ENCODE results near the gene NEU3.
"Not testable (repeated sequence)": the region's sequence is repeated elsewhere in the genome, so short reads cannot be mapped to it uniquely, and the experiment has no call there.

The NEU3 gene

GRCh38 chr11:75035911-75036565, 47.3 kb downstream of the NEU3 start:
- Histone ChIP-seq H3K36me3 (ENCODE audit: control insufficient read depth, insufficient read depth, low read length) (no peaks in the 10 kb centered on the region), H3K9me3 (ENCODE audit: control insufficient read depth, low read length) (no peaks in the 10 kb centered on the region), H3K4me3 (ENCODE audit: insufficient read depth, low read depth, low read length, poor library complexity, severe bottlenecking) (no peak overlapping the region), H3K4me1 (ENCODE audit: control insufficient read depth, insufficient read depth, low read length, poor library complexity, severe bottlenecking) (no peaks in the 10 kb centered on the region), H3K27ac (ENCODE audit: insufficient read depth, low read length, poor library complexity, severe bottlenecking) (no peak overlapping the region), H3K27me3 (replicated peaks; ENCODE audit: control insufficient read depth, insufficient read depth, low read length, poor library complexity, severe bottlenecking) (no peaks in the 10 kb centered on the region)
- no peak for DNase-seq

GRCh38 chr11:75040167-75040770, 51.5 kb downstream of the NEU3 start:
- no peaks in the 10 kb centered on the region for H3K36me3 ChIP-seq (ENCODE audit: control insufficient read depth, insufficient read depth, low read length)
- no peak overlapping the region for H3K4me3 ChIP-seq (ENCODE audit: insufficient read depth, low read depth, low read length, poor library complexity, severe bottlenecking)
- H3K27ac ChIP-seq (ENCODE audit: insufficient read depth, low read length, poor library complexity, severe bottlenecking) = no peak overlapping the region
- no peaks in the 10 kb centered on the region for H3K9me3 ChIP-seq (ENCODE audit: control insufficient read depth, low read length)
- H3K4me1 ChIP-seq (ENCODE audit: control insufficient read depth, insufficient read depth, low read length, poor library complexity, severe bottlenecking) = no peaks in the 10 kb centered on the region
- H3K27me3 ChIP-seq (replicated peaks; ENCODE audit: control insufficient read depth, insufficient read depth, low read length, poor library complexity, severe bottlenecking) = no peaks in the 10 kb centered on the region
- DNase-seq = no peak

GRCh38 chr11:75041263-75041662, 52.5 kb downstream of the NEU3 start:
- Histone ChIP-seq H3K4me3 (ENCODE audit: insufficient read depth, low read depth, low read length, poor library complexity, severe bottlenecking) (no peak overlapping the region), H3K27ac (ENCODE audit: insufficient read depth, low read length, poor library complexity, severe bottlenecking) (no peak overlapping the region), H3K27me3 (replicated peaks; ENCODE audit: control insufficient read depth, insufficient read depth, low read length, poor library complexity, severe bottlenecking) (no peaks in the 10 kb centered on the region), H3K4me1 (ENCODE audit: control insufficient read depth, insufficient read depth, low read length, poor library complexity, severe bottlenecking) (no peaks in the 10 kb centered on the region), H3K9me3 (ENCODE audit: control insufficient read depth, low read length) (no peaks in the 10 kb centered on the region), H3K36me3 (ENCODE audit: control insufficient read depth, insufficient read depth, low read length) (no peaks in the 10 kb centered on the region)
- no peak for DNase-seq

GRCh38 chr11:75041821-75042220, 53.1 kb downstream of the NEU3 start:
- not testable (repeated sequence) for H3K27me3 ChIP-seq (replicated peaks; ENCODE audit: control insufficient read depth, insufficient read depth, low read length, poor library complexity, severe bottlenecking); H3K9me3 ChIP-seq (ENCODE audit: control insufficient read depth, low read length); H3K27ac ChIP-seq (ENCODE audit: insufficient read depth, low read length, poor library complexity, severe bottlenecking); DNase-seq; H3K36me3 ChIP-seq (ENCODE audit: control insufficient read depth, insufficient read depth, low read length); H3K4me3 ChIP-seq (ENCODE audit: insufficient read depth, low read depth, low read length, poor library complexity, severe bottlenecking); H3K4me1 ChIP-seq (ENCODE audit: control insufficient read depth, insufficient read depth, low read length, poor library complexity, severe bottlenecking)

- H3K27ac ChIP-seq (ENCODE audit: insufficient read depth, low read length, poor library complexity, severe bottlenecking); H3K4me1 ChIP-seq (ENCODE audit: control insufficient read depth, insufficient read depth, low read length, poor library complexity, severe bottlenecking); H3K36me3 ChIP-seq (ENCODE audit: control insufficient read depth, insufficient read depth, low read length); H3K27me3 ChIP-seq (replicated peaks; ENCODE audit: control insufficient read depth, insufficient read depth, low read length, poor library complexity, severe bottlenecking); H3K9me3 ChIP-seq (ENCODE audit: control insufficient read depth, low read length); DNase-seq; H3K4me3 ChIP-seq (ENCODE audit: insufficient read depth, low read depth, low read length, poor library complexity, severe bottlenecking): not testable (repeated sequence)
Observed at GRCh38 chr11:75044381-75045170, 55.8 kb downstream of the NEU3 start.

GRCh38 chr11:75046668-75047067, 57.9 kb downstream of the NEU3 start:
- H3K27ac ChIP-seq (ENCODE audit: insufficient read depth, low read length, poor library complexity, severe bottlenecking); H3K4me1 ChIP-seq (ENCODE audit: control insufficient read depth, insufficient read depth, low read length, poor library complexity, severe bottlenecking); H3K36me3 ChIP-seq (ENCODE audit: control insufficient read depth, insufficient read depth, low read length); H3K9me3 ChIP-seq (ENCODE audit: control insufficient read depth, low read length); H3K4me3 ChIP-seq (ENCODE audit: insufficient read depth, low read depth, low read length, poor library complexity, severe bottlenecking); H3K27me3 ChIP-seq (replicated peaks; ENCODE audit: control insufficient read depth, insufficient read depth, low read length, poor library complexity, severe bottlenecking); DNase-seq: not testable (repeated sequence)

GRCh38 chr11:75047191-75047590, 58.5 kb downstream of the NEU3 start:
- Histone ChIP-seq H3K27ac (ENCODE audit: insufficient read depth, low read length, poor library complexity, severe bottlenecking) (no peak overlapping the region), H3K4me3 (ENCODE audit: insufficient read depth, low read depth, low read length, poor library complexity, severe bottlenecking) (no peak overlapping the region), H3K4me1 (ENCODE audit: control insufficient read depth, insufficient read depth, low read length, poor library complexity, severe bottlenecking) (no peaks in the 10 kb centered on the region), H3K9me3 (ENCODE audit: control insufficient read depth, low read length) (peaks cover under 1% of the 10 kb centered on the region), H3K27me3 (replicated peaks; ENCODE audit: control insufficient read depth, insufficient read depth, low read length, poor library complexity, severe bottlenecking) (no peaks in the 10 kb centered on the region), H3K36me3 (ENCODE audit: control insufficient read depth, insufficient read depth, low read length) (no peaks in the 10 kb centered on the region)
- no peak for DNase-seq

- not testable (repeated sequence) for H3K27me3 ChIP-seq (replicated peaks; ENCODE audit: control insufficient read depth, insufficient read depth, low read length, poor library complexity, severe bottlenecking); H3K4me1 ChIP-seq (ENCODE audit: control insufficient read depth, insufficient read depth, low read length, poor library complexity, severe bottlenecking); H3K36me3 ChIP-seq (ENCODE audit: control insufficient read depth, insufficient read depth, low read length); H3K27ac ChIP-seq (ENCODE audit: insufficient read depth, low read length, poor library complexity, severe bottlenecking); H3K9me3 ChIP-seq (ENCODE audit: control insufficient read depth, low read length); H3K4me3 ChIP-seq (ENCODE audit: insufficient read depth, low read depth, low read length, poor library complexity, severe bottlenecking); DNase-seq
Observed at GRCh38 chr11:75049501-75050266, 61.0 kb downstream of the NEU3 start.

GRCh38 chr11:75050516-75050915, 61.8 kb downstream of the NEU3 start:
- no peak for DNase-seq
- Histone ChIP-seq H3K27me3 (replicated peaks; ENCODE audit: control insufficient read depth, insufficient read depth, low read length, poor library complexity, severe bottlenecking) (no peaks in the 10 kb centered on the region), H3K4me1 (ENCODE audit: control insufficient read depth, insufficient read depth, low read length, poor library complexity, severe bottlenecking) (no peaks in the 10 kb centered on the region), H3K36me3 (ENCODE audit: control insufficient read depth, insufficient read depth, low read length) (no peaks in the 10 kb centered on the region), H3K4me3 (ENCODE audit: insufficient read depth, low read depth, low read length, poor library complexity, severe bottlenecking) (no peak overlapping the region), H3K27ac (ENCODE audit: insufficient read depth, low read length, poor library complexity, severe bottlenecking) (no peak overlapping the region), H3K9me3 (ENCODE audit: control insufficient read depth, low read length) (peaks cover 5% of the 10 kb centered on the region)
